Stomach (tissue), 4 donors: Measurements from ENCODE around the gene ISG15.

Experiments used
- CTCF ChIP-seq, 7 experiments: fragments of 450-650 bp in 4 of 7; fragments of 200-600 bp in 3 of 7; sonication (generic) in 3 of 7; IDR thresholded peaks; one replicate each; pipeline ENCODE4 v1.5.1; 2016 to 2019; ENCODE audit warnings: antibody characterized with exemption in 7 of 7, control low read depth in 2 of 7, mild to moderate bottlenecking in 1 of 7
- POLR2A ChIP-seq, 4 donors: fragments of 450-650 bp; IDR thresholded peaks; one replicate each; pipeline ENCODE4 v1.6.1; 2016; ENCODE audit warnings: antibody characterized with exemption in 4 of 4, control low read depth in 2 of 4, mild to moderate bottlenecking in 1 of 4, moderate library complexity in 1 of 4

- TF ChIP-seq CTCF (IDR thresholded peaks at IDR 0.05) (no peak), POLR2A (IDR thresholded peaks at IDR 0.05) (no peak)
Observed at GRCh38 chr1:975365-975764, 37.9 kb upstream of the ISG15 start.
